Spleen (tissue), 7 donors: Measurements from ENCODE around the gene C16orf95.

ENCODE experiments used
- POLR2A ChIP-seq, 3 donors: fragments of 450-650 bp; IDR thresholded peaks; one replicate each; pipeline ENCODE4 v1.5.1; 2017; ENCODE audit warnings: antibody characterized with exemption in 3 of 3, mild to moderate bottlenecking in 1 of 3
- POLR2AphosphoS5 ChIP-seq, 3 donors: sonication (generic); formaldehyde crosslinking; IDR thresholded peaks; one replicate each; pipeline ENCODE4 v1.5.1; 2017; ENCODE audit warnings: antibody characterized with exemption in 3 of 3
- TF ChIP-seq, protein P1 (sequence below), 11 experiments: fragments of 200-600 bp in 7 of 11; fragments of 450-650 bp in 4 of 11; sonication (generic) in 4 of 11; IDR thresholded peaks in 8 of 11; conservative IDR thresholded peaks in 3 of 11; 1 replicate in 7 of 11; 2 replicates in 4 of 11; pipeline versions ENCODE4 v1.4.0 to v1.8.0; 2016 to 2021; ENCODE audit warnings: antibody characterized with exemption in 11 of 11, inconsistent platforms in 4 of 11, mild to moderate bottlenecking in 1 of 11
- donor health status: DM: no; HTN: no; CAD: no; lungs with moderate emphysema.
- donor health status: DM: no; HTN: no; CAD: no.
- donor health status: DM: no; HTN: no; CAD: no.

DNA sequence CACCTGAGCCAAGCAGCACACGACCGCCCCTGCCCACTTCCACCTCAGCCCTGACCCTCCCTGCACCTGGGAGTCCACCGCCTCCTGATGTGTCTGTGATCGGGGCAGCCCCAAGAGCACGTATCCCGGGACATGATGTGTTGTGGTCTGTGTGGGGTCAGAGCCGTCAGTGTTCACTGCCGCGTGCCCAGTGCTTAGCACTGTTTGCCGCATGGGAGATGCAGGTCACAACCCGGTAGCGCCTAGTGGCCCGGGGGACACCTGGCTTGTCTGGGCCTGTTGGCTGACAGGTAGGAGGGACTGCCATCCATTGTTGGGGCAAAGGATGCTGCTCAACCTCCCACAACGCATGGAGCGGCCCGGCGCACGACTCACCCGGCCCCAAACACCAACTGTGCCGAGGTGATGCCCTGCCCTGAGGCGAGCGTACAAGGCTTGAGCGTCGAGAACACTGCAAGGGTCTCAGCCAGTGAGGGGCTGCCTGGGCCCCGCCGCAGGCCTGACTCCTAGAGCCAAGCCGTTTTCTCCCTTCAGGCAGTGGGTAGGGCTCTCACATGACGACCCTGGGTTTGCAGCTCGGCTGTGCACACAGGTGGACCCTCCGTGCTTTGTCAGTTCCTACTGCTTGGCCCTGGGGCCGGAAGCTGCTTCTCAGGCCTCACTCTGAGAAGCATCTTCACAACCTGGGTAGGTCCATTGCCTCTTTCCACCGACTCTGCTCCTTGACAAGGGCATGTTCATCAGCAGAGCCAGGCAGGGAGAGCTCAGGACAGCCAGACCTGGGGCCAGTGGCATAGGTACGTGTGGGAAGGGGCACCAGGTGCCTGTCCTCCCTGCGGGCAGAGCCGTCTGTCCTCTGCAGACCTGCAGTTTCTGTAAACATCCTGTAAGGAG lies 5.9 kb upstream of the C16orf95 start:
- TF ChIP-seq, protein P1, sequence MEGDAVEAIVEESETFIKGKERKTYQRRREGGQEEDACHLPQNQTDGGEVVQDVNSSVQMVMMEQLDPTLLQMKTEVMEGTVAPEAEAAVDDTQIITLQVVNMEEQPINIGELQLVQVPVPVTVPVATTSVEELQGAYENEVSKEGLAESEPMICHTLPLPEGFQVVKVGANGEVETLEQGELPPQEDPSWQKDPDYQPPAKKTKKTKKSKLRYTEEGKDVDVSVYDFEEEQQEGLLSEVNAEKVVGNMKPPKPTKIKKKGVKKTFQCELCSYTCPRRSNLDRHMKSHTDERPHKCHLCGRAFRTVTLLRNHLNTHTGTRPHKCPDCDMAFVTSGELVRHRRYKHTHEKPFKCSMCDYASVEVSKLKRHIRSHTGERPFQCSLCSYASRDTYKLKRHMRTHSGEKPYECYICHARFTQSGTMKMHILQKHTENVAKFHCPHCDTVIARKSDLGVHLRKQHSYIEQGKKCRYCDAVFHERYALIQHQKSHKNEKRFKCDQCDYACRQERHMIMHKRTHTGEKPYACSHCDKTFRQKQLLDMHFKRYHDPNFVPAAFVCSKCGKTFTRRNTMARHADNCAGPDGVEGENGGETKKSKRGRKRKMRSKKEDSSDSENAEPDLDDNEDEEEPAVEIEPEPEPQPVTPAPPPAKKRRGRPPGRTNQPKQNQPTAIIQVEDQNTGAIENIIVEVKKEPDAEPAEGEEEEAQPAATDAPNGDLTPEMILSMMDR (IDR thresholded peaks at IDR 0.05 in 8 of 11, conservative IDR thresholded peaks at IDR 0.05 in 3 of 11): no peak
- TF ChIP-seq POLR2AphosphoS5 (IDR thresholded peaks at IDR 0.05): no peak
- no peak for TF ChIP-seq POLR2A (IDR thresholded peaks at IDR 0.05)
